ENCODE measurements around the gene SREBF1. TPM values are rescaled to one million over a fixed set of nuclear protein-coding genes. Genes with fewer than 3 reads are reported as not detected.

Gene SREBF1
- total and polyA plus RNA-seq, 2 of the 8 experiments (the other 6 are each of a cell fraction or from before 2014, with no cell fraction given), result 28.6 to 70.8 TPM

GRCh38 chr17:17884391-17885357, 47.9 kb upstream of the SREBF1 start (continued):
- TF ChIP-seq E2F6 (IDR thresholded peaks at IDR 0.05) (no peak), EP300 (IDR thresholded peaks at IDR 0.05; ENCODE audit: borderline replicate concordance in 1 of 2, low read depth in 2 of 2, low read length in 2 of 2) (no peak), GABPA (IDR thresholded peaks at IDR 0.05; ENCODE audit: borderline replicate concordance, insufficient read depth, low read length) (no peak), BACH1 (IDR thresholded peaks at IDR 0.05; ENCODE audit: low read length) (no peak), KDM4A (IDR thresholded peaks at IDR 0.05; ENCODE audit: low read depth, low read length, severe bottlenecking) (no peak), CTBP2 (IDR thresholded peaks at IDR 0.05; ENCODE audit: borderline replicate concordance, insufficient read depth, insufficient read length, low read length) (no peak), USF2 (IDR thresholded peaks at IDR 0.05; ENCODE audit: low read length) (no peak)
